DMS53 treated with DMSO at 0.1 percent for 48 hours (cell line): Measurements from ENCODE around the gene BTBD7.

Experiments used
- DNase-seq: peaks from one replicate; lab custom pipeline; 2025; ENCODE audit not compliant: unreplicated experiment; lab: John Stamatoyannopoulos, UW

Gene BTBD7

DNA sequence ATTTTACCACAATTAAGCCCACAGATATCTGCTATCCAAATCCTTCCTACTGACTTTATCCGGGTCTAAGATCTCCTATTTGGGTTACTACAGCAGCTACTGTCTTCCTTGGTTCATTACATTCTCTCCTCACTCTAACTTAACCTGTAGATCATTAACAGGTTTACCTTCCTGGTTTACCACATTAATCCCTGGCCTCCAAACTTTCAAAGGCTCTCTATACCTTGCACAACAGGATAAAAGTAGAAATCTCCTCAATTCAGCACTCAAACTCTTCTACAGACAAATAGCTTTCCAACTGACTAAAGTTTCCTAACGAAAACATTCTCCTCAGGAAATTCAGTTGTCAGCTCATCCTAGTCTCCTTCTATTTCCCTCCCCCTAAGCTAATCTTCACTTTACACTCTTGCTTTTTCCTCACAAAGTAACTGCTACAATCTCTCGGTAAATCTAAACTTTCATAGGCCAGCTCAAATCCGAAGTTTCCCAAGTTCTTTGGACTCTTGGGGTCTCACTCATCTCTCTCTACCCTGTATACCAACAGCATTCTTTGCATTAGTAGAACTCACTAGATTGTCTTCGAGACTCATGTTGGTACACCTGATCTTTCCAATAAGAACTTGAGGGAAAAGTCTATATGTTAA, 2.7 kb downstream of the BTBD7 start:
- no peak for DNase-seq

DNA sequence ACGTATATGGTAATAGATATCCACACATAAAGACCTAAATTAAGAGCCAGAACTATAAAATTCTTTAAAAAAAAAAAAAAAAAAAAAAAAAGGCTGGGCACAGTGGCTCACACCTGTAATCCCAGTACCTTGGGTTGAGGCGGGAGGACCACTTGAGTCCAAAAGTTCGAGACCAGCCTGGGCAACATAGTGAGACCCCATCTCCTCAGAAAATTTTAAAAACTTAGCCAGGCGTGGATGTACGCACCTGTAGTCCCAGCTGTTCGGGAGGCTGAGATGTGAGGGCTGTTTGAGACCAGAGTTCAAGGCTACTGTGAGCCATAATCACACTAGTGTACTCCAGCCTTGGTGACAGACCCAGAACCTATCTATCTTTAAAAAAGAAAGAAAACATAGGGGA, 4.3 kb downstream of the BTBD7 start:
- DNase-seq: no peak

GRCh38 chr14:93326196-93326595, 6.6 kb downstream of the BTBD7 start:
- no peak for DNase-seq

GRCh38 chr14:93323600-93324174, 9.1 kb downstream of the BTBD7 start:
- DNase-seq: no peak

GRCh38 chr14:93322929-93323599, 9.8 kb downstream of the BTBD7 start:
- no peak for DNase-seq

- no peak for DNase-seq
Observed at GRCh38 chr14:93320489-93320888, 12.3 kb downstream of the BTBD7 start.

GRCh38 chr14:93319958-93320357, 12.9 kb downstream of the BTBD7 start:
- no peak for DNase-seq

DNA sequence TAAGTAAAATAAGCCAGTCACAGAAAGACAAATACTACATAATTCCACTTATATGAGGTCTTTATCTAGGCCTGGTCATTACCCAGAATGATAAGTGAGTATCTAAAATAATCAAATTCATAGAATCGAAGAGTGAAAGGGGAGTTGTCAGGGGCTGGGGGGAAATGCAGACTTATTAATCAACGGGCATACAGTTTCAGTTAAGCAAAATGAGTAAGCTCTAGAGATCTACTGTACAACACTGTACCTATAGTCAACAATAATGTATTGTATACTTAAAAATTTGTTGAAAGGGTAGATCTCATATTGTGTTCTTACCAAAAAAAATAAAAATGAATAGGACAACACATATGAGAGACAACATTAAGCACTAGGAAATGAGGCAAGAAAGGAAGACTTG, 13.3 kb downstream of the BTBD7 start:
- no peak for DNase-seq

GRCh38 chr14:93318927-93319326, 13.9 kb downstream of the BTBD7 start:
- no peak for DNase-seq

GRCh38 chr14:93317875-93318807, 14.7 kb downstream of the BTBD7 start:
- no peak for DNase-seq

- DNase-seq: no peak
Observed at GRCh38 chr14:93317210-93317874, 15.5 kb downstream of the BTBD7 start.

DNA sequence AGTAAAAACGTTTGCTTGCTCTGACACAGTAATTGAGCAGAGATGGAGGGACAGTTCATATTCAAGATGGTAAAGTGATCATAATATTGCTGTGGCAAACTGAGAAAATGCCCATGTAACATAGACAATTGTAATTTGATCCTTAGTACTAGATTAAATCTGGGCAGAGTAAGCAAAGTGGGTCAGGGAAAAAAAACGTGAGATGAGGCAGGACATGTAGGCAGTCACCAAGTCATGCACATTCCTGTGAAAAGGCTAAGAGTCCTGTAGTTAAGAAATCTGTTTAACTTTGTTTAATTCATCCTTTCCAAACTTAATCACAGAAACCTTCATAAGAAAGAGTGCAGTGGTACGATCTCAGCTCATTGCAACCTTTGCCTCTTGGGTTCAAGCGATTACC, 16.1 kb downstream of the BTBD7 start:
- DNase-seq: no peak

GRCh38 chr14:93315575-93315974, 17.3 kb downstream of the BTBD7 start:
- DNase-seq: no peak

DNA sequence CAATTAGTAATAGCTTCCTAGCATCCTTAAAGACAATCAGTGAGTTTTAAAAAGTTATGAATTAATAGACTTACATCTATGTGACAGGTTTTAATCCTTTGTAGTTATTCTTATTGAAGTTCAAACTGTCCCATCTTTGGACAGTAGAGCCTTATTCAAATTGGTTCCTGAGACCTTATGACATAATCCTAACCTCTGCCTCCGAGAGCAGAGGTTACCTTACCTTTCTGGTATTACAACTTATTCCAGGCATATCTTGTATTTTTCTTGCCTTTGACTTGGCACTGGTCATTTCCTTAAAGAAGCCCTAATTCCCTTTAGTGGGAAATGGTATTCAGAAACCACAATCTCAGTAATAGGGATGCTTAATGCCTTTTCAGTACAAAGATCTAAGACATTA, 21.8 kb downstream of the BTBD7 start:
- DNase-seq: no peak

DNA sequence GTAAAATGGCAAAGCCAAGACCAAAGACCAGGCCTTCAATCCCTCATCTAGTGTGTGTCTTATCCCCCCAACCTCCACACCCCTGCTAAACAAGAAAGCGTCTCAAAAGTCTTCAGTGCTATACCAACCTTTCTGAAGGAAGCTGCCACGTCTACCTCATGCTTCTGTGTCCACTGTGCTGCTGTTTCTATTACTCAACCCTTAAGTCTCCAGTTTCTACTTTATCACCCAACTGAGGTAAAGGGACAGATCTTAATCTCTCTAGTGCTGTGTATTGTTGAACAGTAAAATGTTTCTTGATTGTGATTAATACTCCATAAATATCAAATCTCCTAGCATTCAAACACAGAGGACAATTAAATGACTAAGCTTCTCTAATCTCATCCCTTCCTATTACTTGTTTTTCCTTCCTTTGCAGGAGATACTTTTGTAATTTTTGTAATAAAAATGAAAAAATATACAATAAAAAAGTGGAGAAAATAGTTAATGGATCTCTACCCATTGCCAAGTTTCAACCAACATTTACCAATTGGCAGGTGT, 23.3 kb downstream of the BTBD7 start:
- DNase-seq: no peak

GRCh38 chr14:93308686-93309345, 24.0 kb downstream of the BTBD7 start:
- DNase-seq: no peak

DNA sequence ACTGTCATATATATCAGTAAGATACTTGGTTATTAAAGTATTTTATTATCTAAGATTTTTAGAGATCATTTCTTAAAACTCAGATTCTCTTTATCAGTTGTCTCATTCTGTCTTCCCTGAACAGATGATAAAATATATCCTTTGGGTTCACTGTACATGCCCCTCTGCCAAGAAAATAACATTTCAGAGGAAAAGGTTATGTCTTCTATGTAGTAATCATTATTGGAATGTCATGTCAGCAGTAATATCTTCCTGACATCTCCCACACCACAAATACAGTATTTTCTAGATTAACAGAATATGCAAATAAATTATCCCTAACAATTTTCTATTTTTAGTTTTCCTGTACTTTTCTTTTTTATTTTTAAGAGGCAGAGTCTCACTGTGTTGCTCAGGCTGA, 26.0 kb downstream of the BTBD7 start:
- no peak for DNase-seq

- DNase-seq: no peak
Observed at GRCh38 chr14:93305725-93306418, 27.0 kb downstream of the BTBD7 start.

GRCh38 chr14:93304771-93305170, 28.1 kb downstream of the BTBD7 start:
- no peak for DNase-seq

DNA sequence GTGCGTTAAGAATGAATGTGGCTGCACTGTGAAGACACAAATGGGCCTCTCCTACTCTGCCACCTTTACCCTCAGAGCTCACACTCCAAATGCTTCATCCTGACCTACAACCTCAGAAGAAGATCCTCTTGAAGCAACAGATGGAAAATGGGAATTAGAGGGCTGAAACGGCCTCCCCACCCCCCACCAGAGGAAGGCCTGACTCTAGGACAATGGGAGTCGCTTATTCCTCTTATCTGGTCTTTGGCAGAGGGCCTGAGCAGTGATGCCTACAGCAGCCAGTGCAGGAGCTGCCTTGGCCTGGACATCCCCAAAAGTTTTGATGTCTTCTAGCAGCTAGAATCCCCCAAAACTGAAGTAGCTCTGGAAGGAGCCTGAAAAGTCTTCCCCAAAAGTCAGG, 29.2 kb downstream of the BTBD7 start:
- no peak for DNase-seq
